ENCODE measurements around the gene MAGI2. TPM values are rescaled to one million over a fixed set of nuclear protein-coding genes. Genes with fewer than 3 reads are reported as not detected.

The MAGI2 gene
- total RNA-seq, 1 experiment from 2014 or later, result 0.34 TPM

GRCh38 chr7:78103475-78103874 lies 1350.0 kb downstream of the MAGI2 start:
- no peak overlapping the region for H3K27ac ChIP-seq (ENCODE audit: low read depth, low read length, poor library complexity, severe bottlenecking)
- no peaks in the 10 kb centered on the region for H3K36me3 ChIP-seq (ENCODE audit: insufficient read depth, low read length, poor library complexity, severe bottlenecking)
- intact Hi-C loops (cut with micrococcal nuclease; ENCODE audit: unreplicated experiment), result no loop called here
- DNase-seq (ENCODE audit: low spot score), result no peak
- H3K27me3 ChIP-seq (replicated peaks; ENCODE audit: insufficient read depth, low read depth, low read length, poor library complexity), result peaks cover 26% of the 10 kb centered on the region
- H3K9me3 ChIP-seq (ENCODE audit: low read depth, low read length, poor library complexity, severe bottlenecking), result peaks cover 6% of the 10 kb centered on the region
- TF ChIP-seq CTCF (conservative IDR thresholded peaks at IDR 0.05; ENCODE audit: low read depth, low read length) (no peak), EZH2 (IDR thresholded peaks at IDR 0.05; ENCODE audit: borderline replicate concordance, low read depth, low read length, poor library complexity, severe bottlenecking) (no peak)
- no peaks in the 10 kb centered on the region for H3K4me1 ChIP-seq (ENCODE audit: insufficient read depth, low read length, poor library complexity, severe bottlenecking)
- ChIA-PET CTCF (no interaction called here), POLR2A (ENCODE audit: low non-redundant PET) (no interaction called here)
- H3K4me3 ChIP-seq (ENCODE audit: low read depth, low read length, poor library complexity, severe bottlenecking), result no peak overlapping the region
- BruUV-seq (replicated peaks), result no TSS peak

GRCh38 chr7:78101076-78101475 lies 1352.4 kb downstream of the MAGI2 start:
- H3K36me3 ChIP-seq (ENCODE audit: insufficient read depth, low read length, poor library complexity, severe bottlenecking), result no peaks in the 10 kb centered on the region

GRCh38 chr7:78099715-78100394 lies 1353.6 kb downstream of the MAGI2 start:
- Histone ChIP-seq H3K36me3 (ENCODE audit: insufficient read depth, low read length, poor library complexity, severe bottlenecking) (no peaks in the 10 kb centered on the region), H3K27me3 (replicated peaks; ENCODE audit: insufficient read depth, low read depth, low read length, poor library complexity) (peaks cover 26% of the 10 kb centered on the region), H3K4me1 (ENCODE audit: insufficient read depth, low read length, poor library complexity, severe bottlenecking) (no peaks in the 10 kb centered on the region), H3K27ac (ENCODE audit: low read depth, low read length, poor library complexity, severe bottlenecking) (no peak overlapping the region), H3K9me3 (ENCODE audit: low read depth, low read length, poor library complexity, severe bottlenecking) (no peaks in the 10 kb centered on the region), H3K4me3 (ENCODE audit: low read depth, low read length, poor library complexity, severe bottlenecking) (no peak overlapping the region)
- BruUV-seq (replicated peaks), result no TSS peak
- TF ChIP-seq CTCF (conservative IDR thresholded peaks at IDR 0.05; ENCODE audit: low read depth, low read length) (no peak), EZH2 (IDR thresholded peaks at IDR 0.05; ENCODE audit: borderline replicate concordance, low read depth, low read length, poor library complexity, severe bottlenecking) (no peak)
- ChIA-PET POLR2A (ENCODE audit: low non-redundant PET) (no interaction called here), CTCF (no interaction called here)
- DNase-seq (ENCODE audit: low spot score), result no peak
- intact Hi-C loops (cut with micrococcal nuclease; ENCODE audit: unreplicated experiment), result no loop called here

More at GRCh38 chr7:78101076-78101475, 1352.4 kb downstream of the MAGI2 start:
- no peak for TF ChIP-seq EZH2 (IDR thresholded peaks at IDR 0.05; ENCODE audit: borderline replicate concordance, low read depth, low read length, poor library complexity, severe bottlenecking)
- no peak for TF ChIP-seq CTCF (conservative IDR thresholded peaks at IDR 0.05; ENCODE audit: low read depth, low read length)
- no peak overlapping the region for H3K4me3 ChIP-seq (ENCODE audit: low read depth, low read length, poor library complexity, severe bottlenecking)
- no peak overlapping the region for H3K27ac ChIP-seq (ENCODE audit: low read depth, low read length, poor library complexity, severe bottlenecking)
- ChIA-PET CTCF (no interaction called here), POLR2A (ENCODE audit: low non-redundant PET) (no interaction called here)
- no peak for DNase-seq (ENCODE audit: low spot score)
- no TSS peak for BruUV-seq (replicated peaks)
- peaks cover 26% of the 10 kb centered on the region for H3K27me3 ChIP-seq (replicated peaks; ENCODE audit: insufficient read depth, low read depth, low read length, poor library complexity)
- intact Hi-C loops (cut with micrococcal nuclease; ENCODE audit: unreplicated experiment), result no loop called here
- no peaks in the 10 kb centered on the region for H3K9me3 ChIP-seq (ENCODE audit: low read depth, low read length, poor library complexity, severe bottlenecking)
- no peaks in the 10 kb centered on the region for H3K4me1 ChIP-seq (ENCODE audit: insufficient read depth, low read length, poor library complexity, severe bottlenecking)

Measured in A673 (cell line).